ENCODE measurements around the gene DSCAML1.

DSCAML1 gene

GRCh38 chr11:117544130-117544800 lies 252.8 kb downstream of the DSCAML1 start:
- no peak overlapping the region for H3K4me3 ChIP-seq
- H3K36me3 ChIP-seq = no peaks in the 10 kb centered on the region
- H3K4me1 ChIP-seq = no peaks in the 10 kb centered on the region
- no peaks in the 10 kb centered on the region for H3K9me3 ChIP-seq
- no peak for DNase-seq
- intact Hi-C loops (cut with DNase I; ENCODE audit: low total_unique reads) = no loop called here
- H3K27ac ChIP-seq = no peak overlapping the region
- peaks cover 0 to 17% of the 10 kb centered on the region in 2 donors for H3K27me3 ChIP-seq
- no peak for TF ChIP-seq CTCF (IDR thresholded peaks at IDR 0.05)

GRCh38 chr11:117541211-117541610 lies 255.8 kb downstream of the DSCAML1 start:
- Histone ChIP-seq H3K36me3 (no peaks in the 10 kb centered on the region), H3K4me3 (no peak overlapping the region), H3K27me3 (peaks cover 0 to 14% of the 10 kb centered on the region in 2 donors), H3K9me3 (no peaks in the 10 kb centered on the region), H3K4me1 (no peaks in the 10 kb centered on the region), H3K27ac (no peak overlapping the region)
- intact Hi-C loops (cut with DNase I; ENCODE audit: low total_unique reads) = no loop called here
- DNase-seq = no peak
- TF ChIP-seq CTCF (IDR thresholded peaks at IDR 0.05) = no peak

- Histone ChIP-seq H3K9me3 (no peaks in the 10 kb centered on the region), H3K4me1 (no peaks in the 10 kb centered on the region), H3K27me3 (peaks cover 0 to 31% of the 10 kb centered on the region in 2 donors), H3K36me3 (no peaks in the 10 kb centered on the region), H3K4me3 (no peak overlapping the region), H3K27ac (no peak overlapping the region)
- intact Hi-C loops (cut with DNase I; ENCODE audit: low total_unique reads) = no loop called here
- no peak for DNase-seq
- TF ChIP-seq CTCF (IDR thresholded peaks at IDR 0.05) = no peak
These were observed 258.5 kb downstream of the DSCAML1 start for GRCh38 chr11:117538263-117539135.

GRCh38 chr11:117535850-117536411 lies 261.1 kb downstream of the DSCAML1 start:
- Histone ChIP-seq H3K36me3 (no peaks in the 10 kb centered on the region), H3K4me3 (no peak overlapping the region), H3K9me3 (no peaks in the 10 kb centered on the region), H3K27ac (no peak overlapping the region), H3K4me1 (no peaks in the 10 kb centered on the region), H3K27me3 (peaks cover 0 to 34% of the 10 kb centered on the region in 2 donors)
- no peak for TF ChIP-seq CTCF (IDR thresholded peaks at IDR 0.05)
- no peak for DNase-seq
- intact Hi-C loops (cut with DNase I; ENCODE audit: low total_unique reads) = no loop called here

GRCh38 chr11:117535201-117535849 lies 261.7 kb downstream of the DSCAML1 start:
- intact Hi-C loops (cut with DNase I; ENCODE audit: low total_unique reads) = no loop called here
- no peak for TF ChIP-seq CTCF (IDR thresholded peaks at IDR 0.05)
- Histone ChIP-seq H3K36me3 (no peaks in the 10 kb centered on the region), H3K27ac (no peak overlapping the region), H3K27me3 (peaks cover 0 to 35% of the 10 kb centered on the region in 2 donors), H3K9me3 (no peaks in the 10 kb centered on the region), H3K4me3 (no peak overlapping the region), H3K4me1 (no peaks in the 10 kb centered on the region)
- peak in 1 of 2 donors; percentile 55 for DNase-seq
